Esophagus muscularis mucosa (tissue), 4 donors: ENCODE measurements around the gene PIK3CD. TPM values are rescaled to one million over a fixed set of nuclear protein-coding genes. Genes with fewer than 3 reads are reported as not detected.
A peak's percentile ranks its signal among the peaks of the same experiment; 100 is the strongest.
"Not testable (repeated sequence)": the region's sequence is repeated elsewhere in the genome, so short reads cannot be mapped to it uniquely, and the experiment has no call there.

ENCODE experiments used
- DNase-seq: peaks from one replicate; pipeline ENCODE4 v3.0.0-alpha.2; 2017; ENCODE audit errors: extremely low spot score
- H3K27ac ChIP-seq, 4 donors: fragments of 200-600 bp; sonication (generic); replicated peaks in 1 of 4; 1 replicate in 3 of 4; 2 replicates in 1 of 4; pipeline ENCODE4 v1.5.1; 2016 to 2019; ENCODE audit warnings: mild to moderate bottlenecking in 1 of 4
- H3K27me3 ChIP-seq, 4 donors: fragments of 200-600 bp; sonication (generic); one replicate each; pipeline versions ENCODE4 v1.5.1 to v1.6.0; 2016 to 2019
- H3K36me3 ChIP-seq, 4 donors: fragments of 200-600 bp; sonication (generic); one replicate each; pipeline ENCODE4 v1.5.1; 2016 to 2019
- H3K4me1 ChIP-seq, 4 donors: fragments of 200-600 bp; sonication (generic); one replicate each; pipeline ENCODE4 v1.5.1; 2016 to 2019
- H3K4me3 ChIP-seq, 4 donors: fragments of 200-600 bp; sonication (generic); 1 replicate in 2 of 4; 2 replicates in 2 of 4; pipeline ENCODE4 v1.5.1; 2016 to 2019; ENCODE audit warnings: mild to moderate bottlenecking in 4 of 4, moderate library complexity in 1 of 4
- H3K9me3 ChIP-seq, 4 donors: fragments of 200-600 bp; sonication (generic); 1 replicate in 3 of 4; 2 replicates in 1 of 4; pipeline ENCODE4 v1.5.1; 2016 to 2019
- EP300 ChIP-seq: sonication (generic); formaldehyde crosslinking; IDR thresholded peaks from one replicate; pipeline ENCODE4 v1.6.1; 2017; ENCODE audit warnings: antibody characterized with exemption
- POLR2A ChIP-seq: fragments of 450-650 bp; IDR thresholded peaks from one replicate; pipeline ENCODE4 v1.6.1; 2017; ENCODE audit warnings: antibody characterized with exemption, moderate library complexity, mild to moderate bottlenecking, low read depth
- POLR2AphosphoS5 ChIP-seq, 2 donors: sonication (generic); formaldehyde crosslinking; IDR thresholded peaks; one replicate each; pipeline ENCODE4 v1.6.1; 2017; ENCODE audit warnings: antibody characterized with exemption in 2 of 2
- WGBS: methylation state at CpG from one replicate; pipeline ENCODE4 v1.1.5; 2018; 5-methylcytosine and 5-hydroxymethylcytosine counted together
- intact Hi-C: fragments of 100-400 bp; cut with DNase I; formaldehyde crosslinking; loops from one replicate; pipeline ENCODE4 v1.15.1; 2023
- total RNA-seq, 4 donors: library from RNA; depleted of rRNA; stranded (reverse); fragments of >200 nt; gene quantifications; one replicate each; pipeline versions ENCODE4 v1.1.0 to v1.2.1, GENCODE V29; 2016
- TF ChIP-seq, protein P1 (sequence below), 3 experiments: fragments of 200-600 bp in 2 of 3; fragments of 450-650 bp in 1 of 3; sonication (generic) in 2 of 3; IDR thresholded peaks; one replicate each; pipeline ENCODE4 v1.5.1; 2017 to 2019; ENCODE audit warnings: antibody characterized with exemption in 3 of 3, mild to moderate bottlenecking in 2 of 3, moderate library complexity in 1 of 3

PIK3CD gene
- total RNA-seq, 4 donors from 2014 or later = 7.9 to 30.4 (median 13.9) TPM

DNA sequence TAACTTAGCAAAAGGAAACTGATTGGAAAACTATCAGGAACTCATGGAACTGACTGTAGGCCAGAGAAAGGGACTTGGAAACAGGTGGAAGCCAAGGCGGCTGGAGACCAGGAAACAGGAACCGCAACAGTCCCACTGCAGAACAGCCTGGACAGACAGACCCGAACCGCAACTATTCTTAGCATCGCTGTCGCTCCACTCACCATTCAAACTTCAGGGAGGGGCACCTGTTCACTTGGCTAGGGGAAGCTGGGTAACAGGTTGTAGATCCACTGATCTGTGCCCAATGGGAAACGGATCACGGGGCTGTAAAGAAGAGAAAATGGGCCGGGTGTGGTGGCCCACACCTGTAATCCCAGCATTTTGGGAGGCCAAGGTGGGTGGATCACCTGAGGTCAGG, 110.3 kb downstream of the PIK3CD start:
- intact Hi-C loops = no loop called here
- no peak for DNase-seq
- TF ChIP-seq POLR2A = no peak
- TF ChIP-seq, protein P1, sequence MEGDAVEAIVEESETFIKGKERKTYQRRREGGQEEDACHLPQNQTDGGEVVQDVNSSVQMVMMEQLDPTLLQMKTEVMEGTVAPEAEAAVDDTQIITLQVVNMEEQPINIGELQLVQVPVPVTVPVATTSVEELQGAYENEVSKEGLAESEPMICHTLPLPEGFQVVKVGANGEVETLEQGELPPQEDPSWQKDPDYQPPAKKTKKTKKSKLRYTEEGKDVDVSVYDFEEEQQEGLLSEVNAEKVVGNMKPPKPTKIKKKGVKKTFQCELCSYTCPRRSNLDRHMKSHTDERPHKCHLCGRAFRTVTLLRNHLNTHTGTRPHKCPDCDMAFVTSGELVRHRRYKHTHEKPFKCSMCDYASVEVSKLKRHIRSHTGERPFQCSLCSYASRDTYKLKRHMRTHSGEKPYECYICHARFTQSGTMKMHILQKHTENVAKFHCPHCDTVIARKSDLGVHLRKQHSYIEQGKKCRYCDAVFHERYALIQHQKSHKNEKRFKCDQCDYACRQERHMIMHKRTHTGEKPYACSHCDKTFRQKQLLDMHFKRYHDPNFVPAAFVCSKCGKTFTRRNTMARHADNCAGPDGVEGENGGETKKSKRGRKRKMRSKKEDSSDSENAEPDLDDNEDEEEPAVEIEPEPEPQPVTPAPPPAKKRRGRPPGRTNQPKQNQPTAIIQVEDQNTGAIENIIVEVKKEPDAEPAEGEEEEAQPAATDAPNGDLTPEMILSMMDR (IDR thresholded peaks at IDR 0.05) = no peak

DNA sequence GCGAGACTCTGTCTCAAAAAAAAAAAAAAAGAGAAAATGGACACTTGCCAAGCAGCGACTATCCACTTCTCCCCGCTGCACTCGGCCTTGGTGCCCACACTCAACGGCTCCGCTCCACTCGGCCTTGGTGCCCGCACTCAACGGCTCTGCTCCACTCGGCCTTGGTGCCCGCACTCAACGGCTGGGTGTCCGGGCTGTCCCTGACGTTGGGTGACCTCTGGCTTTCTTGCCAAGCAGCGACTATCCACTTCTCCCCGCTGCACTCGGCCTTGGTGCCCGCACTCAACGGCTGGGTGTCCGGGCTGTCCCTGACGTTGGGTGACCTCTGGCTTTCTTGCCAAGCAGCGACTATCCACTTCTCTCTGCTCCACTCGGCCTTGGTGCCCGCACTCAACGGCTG, 110.9 kb downstream of the PIK3CD start:
- H3K36me3 ChIP-seq = peaks cover 0 to 11% (median 4%) of the 10 kb centered on the region in 4 donors
- H3K27ac ChIP-seq, H3K4me3 ChIP-seq, DNase-seq, H3K9me3 ChIP-seq, H3K27me3 ChIP-seq, intact Hi-C loops: not testable (repeated sequence)
- 95% methylated on average over 25 of the region's 25 CpGs for WGBS
- H3K4me1 ChIP-seq = peaks cover 3 to 38% (median 12%) of the 10 kb centered on the region in 4 donors

More for the DNA sequence above, 110.3 kb downstream of the PIK3CD start:
- no peaks in the 10 kb centered on the region for H3K27me3 ChIP-seq
- H3K9me3 ChIP-seq = no peaks in the 10 kb centered on the region
- no peak overlapping the region for H3K4me3 ChIP-seq
- peaks cover 0 to 11% (median 4%) of the 10 kb centered on the region in 4 donors for H3K36me3 ChIP-seq
- H3K4me1 ChIP-seq = peaks cover 3 to 35% (median 12%) of the 10 kb centered on the region in 4 donors
- 94% methylated on average over 8 of the region's 9 CpGs for WGBS
- H3K27ac ChIP-seq = no peak overlapping the region

DNA sequence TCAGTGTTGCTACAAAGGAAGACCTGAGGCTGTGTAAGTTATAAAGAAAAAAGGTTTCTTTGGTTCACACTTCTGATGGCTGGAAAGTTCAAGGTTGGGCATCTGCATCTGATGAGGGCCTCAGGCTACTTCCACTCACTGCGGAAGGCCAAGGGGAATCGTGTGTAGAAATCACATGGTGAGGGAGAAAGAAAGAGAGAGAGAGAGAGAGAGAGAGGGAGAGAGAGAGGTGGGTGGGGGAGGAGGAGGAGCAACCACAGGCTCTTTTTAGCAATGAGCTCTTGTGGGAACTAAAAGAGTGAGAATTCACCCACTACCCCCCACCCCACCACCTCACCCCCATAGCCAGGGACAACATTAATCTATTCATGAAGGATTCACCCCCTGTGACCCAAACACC, 112.4 kb downstream of the PIK3CD start:
- no peak for DNase-seq
- intact Hi-C loops = no loop called here
- Histone ChIP-seq H3K4me1 (peaks cover 3 to 30% (median 10%) of the 10 kb centered on the region in 4 donors), H3K27ac (no peak overlapping the region), H3K36me3 (peaks cover 0 to 11% (median 4%) of the 10 kb centered on the region in 4 donors), H3K9me3 (no peaks in the 10 kb centered on the region), H3K27me3 (no peaks in the 10 kb centered on the region), H3K4me3 (no peak overlapping the region)
- 86% methylated on average over 2 of the region's 2 CpGs for WGBS
- TF ChIP-seq POLR2A = no peak
- TF ChIP-seq, protein P1 (IDR thresholded peaks at IDR 0.05) = no peak
- TF ChIP-seq POLR2AphosphoS5 (IDR thresholded peaks at IDR 0.05) = no peak
- TF ChIP-seq EP300 = no peak

DNA sequence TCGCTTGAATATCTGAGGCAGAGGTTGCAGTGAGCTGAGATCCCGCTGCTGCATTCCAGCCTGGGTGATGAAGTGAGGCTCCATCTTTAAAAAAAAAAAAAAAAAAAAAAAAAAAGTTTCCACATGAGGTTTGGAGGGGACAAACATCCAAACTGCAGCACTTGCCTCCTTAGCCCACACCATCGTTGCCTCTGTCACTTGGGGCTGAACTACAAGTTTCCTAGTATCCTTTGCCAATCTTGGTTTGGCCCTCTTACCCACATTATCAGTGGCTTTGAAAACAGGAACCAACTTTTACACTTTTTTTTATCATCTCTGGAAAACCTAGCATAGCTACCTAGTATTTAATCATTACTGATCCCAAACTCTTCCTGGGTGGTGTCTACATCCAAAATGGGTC, 113.0 kb downstream of the PIK3CD start:
- peaks cover 0 to 24% (median 3%) of the 10 kb centered on the region in 4 donors for H3K4me1 ChIP-seq
- 82% methylated on average over 3 of the region's 3 CpGs for WGBS
- peaks cover 0 to 11% (median 4%) of the 10 kb centered on the region in 4 donors for H3K36me3 ChIP-seq
- H3K27ac ChIP-seq = no peak overlapping the region
- intact Hi-C loops = no loop called here
- TF ChIP-seq, protein P1 (IDR thresholded peaks at IDR 0.05) = no peak
- no peak for TF ChIP-seq POLR2AphosphoS5 (IDR thresholded peaks at IDR 0.05)
- no peak for TF ChIP-seq EP300
- H3K9me3 ChIP-seq = no peaks in the 10 kb centered on the region
- no peak for DNase-seq
- no peak overlapping the region for H3K4me3 ChIP-seq
- H3K27me3 ChIP-seq = no peaks in the 10 kb centered on the region

DNA sequence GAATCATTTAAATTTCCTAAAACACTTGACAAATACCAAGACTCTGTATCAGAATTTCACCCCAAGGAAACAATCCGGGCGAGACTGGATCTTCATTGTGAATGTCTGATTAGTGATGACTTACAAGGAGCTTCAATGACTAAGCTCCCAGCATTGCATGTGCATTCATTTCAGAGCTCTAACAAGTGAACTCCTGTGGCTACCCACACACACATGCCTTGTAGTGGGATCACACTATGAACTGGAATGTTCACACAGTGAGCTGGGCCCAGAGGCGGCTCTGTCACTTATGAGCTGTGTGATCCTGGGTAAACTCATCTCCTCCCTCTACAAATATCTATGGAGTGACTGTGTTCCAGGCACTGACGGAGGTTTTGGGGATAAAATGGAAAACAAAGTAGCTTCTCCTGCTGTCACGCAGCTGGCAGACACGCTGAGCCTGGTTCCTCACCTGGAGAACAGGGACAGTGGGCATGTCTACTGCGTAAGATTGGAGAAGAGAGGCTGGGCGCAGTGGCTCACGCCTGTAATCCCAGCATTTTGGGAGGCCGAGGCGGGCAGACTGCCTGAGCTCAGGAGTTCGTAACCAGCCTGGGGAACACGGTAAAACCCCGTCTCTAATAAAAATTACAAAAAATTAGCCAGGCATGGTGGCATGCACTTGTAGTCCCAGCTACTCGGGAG, 115.4 kb downstream of the PIK3CD start:
- TF ChIP-seq EP300 (no peak), POLR2AphosphoS5 (IDR thresholded peaks at IDR 0.05) (no peak), POLR2A (no peak)
- TF ChIP-seq, protein P1 (IDR thresholded peaks at IDR 0.05) = no peak
- Histone ChIP-seq H3K27ac (peak overlapping the region in 1 of 4 donors; percentile 47), H3K4me3 (no peak overlapping the region), H3K27me3 (no peaks in the 10 kb centered on the region), H3K9me3 (no peaks in the 10 kb centered on the region), H3K36me3 (peaks cover under 1 to 18% (median 10%) of the 10 kb centered on the region in 4 donors), H3K4me1 (peaks cover 0 to 15% (median 0%) of the 10 kb centered on the region in 4 donors)
- WGBS = 90% methylated on average over 15 of the region's 15 CpGs
- DNase-seq = no peak
- intact Hi-C loops = no loop called here
